ENCODE measurements around the gene STRN. TPM values are rescaled to one million over a fixed set of nuclear protein-coding genes. Genes with fewer than 3 reads are reported as not detected.
A peak's percentile ranks its signal among the peaks of the same experiment; 100 is the strongest.

Gene STRN
- total RNA-seq, 2 donors from 2014 or later = 29.8 to 37.2 TPM

DNA sequence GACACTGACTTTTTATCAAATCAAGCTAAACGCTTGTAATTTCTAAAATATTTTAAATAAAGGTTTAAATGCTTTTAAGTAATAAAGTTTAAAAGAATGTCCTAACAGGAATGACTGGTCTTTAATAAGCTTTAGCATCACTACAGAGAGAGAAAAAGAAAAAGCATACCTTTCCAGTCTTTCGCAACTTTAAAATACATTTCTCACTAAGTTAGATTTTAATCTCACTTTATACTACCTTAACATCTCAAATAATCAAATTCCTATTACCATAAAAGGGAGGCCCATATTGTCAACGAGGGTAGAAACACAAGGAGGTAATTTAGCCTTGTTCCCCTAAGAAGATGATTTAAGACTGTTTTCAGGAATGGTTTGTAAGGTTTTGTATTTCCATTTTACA, 80.7 kb downstream of the STRN start:
- DNase-seq (ENCODE audit: low spot score in 2 of 2) (no peak), ATAC-seq (no peak)
- H3K9me3 Mint-ChIP-seq = no peaks in the 10 kb centered on the region
- peaks cover 0 to 6% of the 10 kb centered on the region in 2 donors for H3K36me3 Mint-ChIP-seq
- no peak overlapping the region for H3K27ac Mint-ChIP-seq

DNA sequence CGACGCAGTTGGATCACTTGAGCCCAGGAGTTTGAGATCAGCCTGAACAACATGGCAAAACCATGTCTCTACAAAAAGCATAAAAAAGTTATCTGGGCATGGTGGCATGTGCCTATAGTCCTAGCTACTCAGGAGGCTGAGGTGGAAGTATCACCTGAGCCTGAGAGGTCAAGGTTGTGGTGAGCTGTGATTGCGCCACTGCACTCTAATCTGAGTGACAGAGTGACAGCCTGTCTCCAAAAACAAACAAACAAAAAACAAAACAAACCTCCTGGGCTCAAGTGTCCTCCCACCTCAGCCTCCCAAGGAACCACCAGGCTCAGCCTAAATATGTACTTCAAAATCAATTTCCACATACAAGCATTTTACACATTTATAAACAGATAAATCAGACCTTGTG, 83.8 kb downstream of the STRN start:
- H3K9me3 Mint-ChIP-seq = no peaks in the 10 kb centered on the region
- ATAC-seq = no peak
- no peak for DNase-seq (ENCODE audit: low spot score in 2 of 2)
- H3K36me3 Mint-ChIP-seq = peaks cover 0 to 6% of the 10 kb centered on the region in 2 donors
- H3K27ac Mint-ChIP-seq = no peak overlapping the region

DNA sequence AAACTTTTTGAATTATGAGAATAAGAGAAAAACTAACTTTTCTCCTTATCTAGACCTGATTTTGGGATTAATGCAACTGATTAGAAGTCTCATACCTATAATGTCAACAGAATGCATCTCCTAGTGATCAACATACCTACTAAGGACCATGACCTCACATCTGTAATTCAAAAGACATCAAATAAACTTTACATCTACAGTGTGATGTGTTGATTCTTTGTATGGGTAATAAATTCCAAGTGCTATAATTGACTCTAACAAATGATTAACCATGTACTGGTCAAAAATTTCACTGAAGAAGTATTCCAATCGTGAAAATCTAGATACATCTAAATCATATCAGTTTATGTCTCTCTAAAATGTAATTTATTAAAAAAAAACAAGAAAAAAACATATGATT, 84.5 kb downstream of the STRN start:
- H3K36me3 Mint-ChIP-seq = peaks cover 0 to 6% of the 10 kb centered on the region in 2 donors
- DNase-seq (ENCODE audit: low spot score in 2 of 2) (no peak), ATAC-seq (no peak)
- H3K27ac Mint-ChIP-seq = no peak overlapping the region
- H3K9me3 Mint-ChIP-seq = no peaks in the 10 kb centered on the region

DNA sequence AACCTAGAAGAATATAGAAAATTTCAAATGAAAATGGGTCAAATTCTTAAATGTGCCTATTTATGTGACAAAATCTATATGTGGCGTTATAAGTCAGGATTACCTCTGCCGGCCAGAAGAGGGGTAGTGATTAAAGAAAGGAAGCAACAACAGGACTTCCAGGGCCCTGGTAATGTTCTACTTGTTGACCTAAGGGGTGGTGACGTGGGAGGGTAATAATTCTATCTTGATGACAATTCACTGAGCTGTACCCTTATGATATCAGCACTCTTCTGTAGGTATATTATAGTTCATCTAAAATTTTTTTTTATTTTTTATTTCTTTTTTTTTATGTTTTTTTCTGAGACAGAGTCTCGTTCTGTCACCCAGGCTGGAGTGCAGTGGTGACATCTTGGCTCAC, 87.9 kb downstream of the STRN start:
- DNase-seq (ENCODE audit: low spot score in 2 of 2) = no peak
- no peak for ATAC-seq
- no peaks in the 10 kb centered on the region for H3K9me3 Mint-ChIP-seq
- H3K36me3 Mint-ChIP-seq = peaks cover 10 to 28% of the 10 kb centered on the region in 2 donors
- H3K27ac Mint-ChIP-seq = no peak overlapping the region

DNA sequence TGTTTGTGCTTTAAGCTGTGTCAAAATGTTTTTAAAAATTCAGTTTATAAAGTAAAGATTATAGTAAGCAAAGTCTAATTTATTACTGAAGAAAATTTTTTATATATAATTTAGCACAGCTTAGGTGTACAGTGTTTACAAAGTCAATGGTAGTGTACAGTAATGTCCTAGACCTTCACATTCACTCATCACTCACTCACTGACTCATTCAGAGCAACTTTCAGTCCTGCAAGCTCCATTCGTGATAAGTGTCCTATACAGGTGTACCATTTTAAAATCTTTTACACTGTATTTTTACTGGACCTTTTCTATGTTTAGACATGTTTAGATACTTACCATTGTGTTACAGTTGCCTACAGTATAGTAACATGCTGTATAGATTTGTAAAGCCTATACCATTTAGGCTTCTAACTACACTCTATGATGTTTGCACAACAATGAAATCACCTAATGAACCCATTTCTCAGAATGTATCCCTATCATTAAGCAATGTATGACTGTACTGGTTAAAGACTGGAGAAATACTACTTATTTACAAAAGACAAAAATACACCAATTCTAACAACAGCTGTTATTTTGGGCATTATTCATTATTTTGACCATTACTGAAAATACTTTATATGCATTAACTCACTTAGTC, 95.1 kb downstream of the STRN start:
- Mint-ChIP-seq H3K9me3 (no peaks in the 10 kb centered on the region), H3K36me3 (peaks cover 24 to 53% of the 10 kb centered on the region in 2 donors), H3K27ac (no peak overlapping the region)
- ATAC-seq = peak; percentile 29 to 72
- no peak for DNase-seq (ENCODE audit: low spot score in 2 of 2)

DNA sequence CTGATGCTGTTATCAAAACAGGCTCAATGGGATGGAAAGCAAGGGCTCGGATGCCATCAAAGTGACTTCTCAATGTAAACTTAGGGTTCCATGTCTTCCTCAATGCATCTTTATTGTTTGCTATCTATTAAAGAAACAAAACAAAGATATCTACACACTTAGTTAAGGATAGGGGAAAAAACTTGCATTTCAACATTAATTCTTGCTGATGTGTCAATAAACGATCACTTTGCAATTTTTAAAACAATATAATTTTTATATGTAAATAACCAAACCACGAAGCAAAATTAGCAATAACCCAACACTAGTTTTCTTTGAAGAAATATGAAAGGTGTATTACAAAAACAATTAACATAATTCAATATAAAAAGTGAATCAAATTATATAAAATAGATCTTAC, 96.7 kb downstream of the STRN start:
- Mint-ChIP-seq H3K36me3 (peaks cover 30 to 54% of the 10 kb centered on the region in 2 donors), H3K27ac (no peak overlapping the region), H3K9me3 (no peaks in the 10 kb centered on the region)
- DNase-seq (ENCODE audit: low spot score in 2 of 2) = no peak
- no peak for ATAC-seq

DNA sequence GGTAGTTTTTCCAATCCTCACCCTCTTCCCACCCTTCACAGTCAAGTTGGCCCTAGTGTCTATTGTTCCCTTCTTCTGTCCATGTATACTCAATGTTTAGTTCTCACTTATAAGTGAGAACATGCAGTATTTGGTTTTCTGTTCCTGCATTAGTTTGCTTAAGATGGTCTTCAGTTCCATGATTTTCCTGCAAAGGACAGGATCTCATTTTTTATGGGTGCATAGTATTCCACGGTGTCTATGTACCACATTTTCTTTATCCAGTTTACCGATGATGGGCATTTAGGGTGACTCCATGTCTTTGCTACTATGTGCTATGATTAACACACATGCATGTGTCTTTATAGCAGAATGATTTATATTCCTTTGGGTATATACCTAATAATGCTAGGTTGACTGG, 104.4 kb downstream of the STRN start:
- ATAC-seq (no peak), DNase-seq (ENCODE audit: low spot score in 2 of 2) (no peak)
- Mint-ChIP-seq H3K36me3 (peaks cover 37 to 46% of the 10 kb centered on the region in 2 donors), H3K27ac (no peak overlapping the region), H3K9me3 (no peaks in the 10 kb centered on the region)

DNA sequence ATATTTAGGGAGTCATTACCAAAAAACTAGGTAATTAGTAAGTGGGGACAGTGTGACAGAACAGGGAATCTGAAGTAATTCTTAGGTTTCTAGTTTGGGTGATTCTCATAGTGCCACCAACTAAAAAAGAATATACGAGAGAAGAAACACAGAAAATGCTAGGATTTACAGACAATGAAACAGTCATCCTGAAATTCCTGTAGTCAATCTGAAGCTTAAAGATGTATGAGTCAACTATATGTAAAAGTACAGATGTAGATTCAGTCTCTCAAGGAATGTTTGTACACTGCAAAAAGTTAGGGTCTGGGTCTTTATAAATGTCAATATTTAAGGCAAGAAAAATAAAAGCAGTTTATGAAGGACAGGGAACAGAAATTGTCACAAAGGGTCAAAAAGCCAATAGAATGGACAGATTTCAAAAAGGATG, 107.0 kb downstream of the STRN start:
- Mint-ChIP-seq H3K36me3 (peaks cover 20 to 27% of the 10 kb centered on the region in 2 donors), H3K27ac (peak overlapping the region; percentile 53 to 73), H3K9me3 (no peaks in the 10 kb centered on the region)
- ATAC-seq (peak; percentile 66 to 87), DNase-seq (ENCODE audit: low spot score in 2 of 2) (no peak)

DNA sequence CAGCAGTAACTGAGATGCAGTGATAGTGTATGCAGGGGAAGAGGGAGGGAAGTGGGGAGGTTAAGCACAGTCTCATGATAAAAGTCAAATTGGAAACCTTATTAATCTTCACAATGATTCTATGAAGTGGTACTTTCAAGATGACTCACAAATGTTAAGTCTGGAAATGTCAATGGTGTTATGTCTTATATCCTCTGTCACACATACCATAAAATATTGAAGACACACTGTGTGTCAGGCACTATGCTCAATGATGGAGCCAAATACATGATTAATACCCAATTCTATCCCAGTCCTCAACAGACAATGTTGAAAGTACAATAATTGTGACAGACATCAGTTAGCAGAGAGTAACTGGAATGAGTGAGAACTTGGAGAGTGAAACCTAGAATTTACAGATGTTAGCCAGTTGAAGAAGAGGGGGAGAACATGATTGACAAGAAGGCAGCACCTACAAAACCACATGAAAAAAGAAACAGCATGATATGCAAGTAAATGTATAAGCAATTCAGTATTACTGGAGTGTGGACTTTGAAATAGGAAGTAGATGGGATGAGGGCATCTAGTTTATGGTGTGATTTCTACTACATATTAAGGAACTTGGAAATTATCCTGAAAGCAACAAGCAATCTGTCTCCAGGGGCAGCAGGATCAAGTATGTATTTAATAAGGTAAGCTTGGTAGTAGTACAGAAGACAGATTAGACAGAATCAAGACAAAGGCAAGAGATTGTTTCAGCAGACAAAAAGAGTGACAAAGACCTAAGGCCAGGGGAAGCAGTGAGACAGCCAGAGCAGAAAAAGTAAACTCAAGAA, 107.6 kb downstream of the STRN start:
- DNase-seq (ENCODE audit: low spot score in 2 of 2) (no peak), ATAC-seq (peak; percentile 72 to 81)
- Mint-ChIP-seq H3K36me3 (peaks cover 15 to 21% of the 10 kb centered on the region in 2 donors), H3K9me3 (no peaks in the 10 kb centered on the region), H3K27ac (peak overlapping the region; percentile 53 to 73)

DNA sequence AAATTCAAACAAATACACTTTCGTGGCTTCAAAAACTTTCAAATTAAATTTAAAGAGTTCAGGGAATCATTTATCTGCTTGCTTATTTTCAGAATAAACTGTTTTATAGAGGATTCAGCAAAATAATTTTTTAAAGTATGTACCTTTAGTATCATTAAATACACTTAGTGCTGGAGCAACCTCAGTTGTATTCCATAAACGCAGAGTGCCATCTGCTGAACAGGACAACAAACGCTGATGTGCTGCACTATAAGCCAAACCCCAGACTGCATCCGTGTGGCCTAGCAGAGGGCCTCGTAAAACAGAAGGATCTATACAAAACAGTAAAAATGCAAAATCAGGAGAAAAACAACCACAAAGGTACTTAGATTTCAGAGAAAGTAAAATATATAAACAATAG, 108.6 kb downstream of the STRN start:
- no peak overlapping the region for H3K27ac Mint-ChIP-seq
- ATAC-seq = no peak
- DNase-seq (ENCODE audit: low spot score in 2 of 2) = no peak
- H3K9me3 Mint-ChIP-seq = no peaks in the 10 kb centered on the region
- H3K36me3 Mint-ChIP-seq = peaks cover 4 to 10% of the 10 kb centered on the region in 2 donors

DNA sequence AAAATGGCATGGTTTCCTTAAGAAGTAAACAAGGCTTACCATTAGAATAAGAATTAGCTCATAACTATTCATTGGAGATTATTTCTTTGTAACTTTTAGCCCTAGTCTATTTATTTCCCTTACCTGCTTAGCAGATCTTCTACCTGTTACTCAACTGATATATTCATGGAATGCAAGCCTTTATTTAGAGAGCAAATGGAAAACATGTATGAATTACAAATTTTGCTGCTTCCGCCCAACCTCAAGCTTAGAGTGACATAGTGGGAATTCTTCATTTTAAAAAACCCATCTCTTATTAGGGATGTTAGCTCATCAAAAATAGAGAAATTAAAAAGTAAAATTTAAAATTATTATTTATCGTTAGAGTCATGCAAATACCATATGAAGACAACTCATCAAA, 110.9 kb downstream of the STRN start:
- Mint-ChIP-seq H3K9me3 (no peaks in the 10 kb centered on the region), H3K36me3 (peaks cover 6 to 8% of the 10 kb centered on the region in 2 donors), H3K27ac (no peak overlapping the region)
- ATAC-seq (no peak), DNase-seq (ENCODE audit: low spot score in 2 of 2) (no peak)

DNA sequence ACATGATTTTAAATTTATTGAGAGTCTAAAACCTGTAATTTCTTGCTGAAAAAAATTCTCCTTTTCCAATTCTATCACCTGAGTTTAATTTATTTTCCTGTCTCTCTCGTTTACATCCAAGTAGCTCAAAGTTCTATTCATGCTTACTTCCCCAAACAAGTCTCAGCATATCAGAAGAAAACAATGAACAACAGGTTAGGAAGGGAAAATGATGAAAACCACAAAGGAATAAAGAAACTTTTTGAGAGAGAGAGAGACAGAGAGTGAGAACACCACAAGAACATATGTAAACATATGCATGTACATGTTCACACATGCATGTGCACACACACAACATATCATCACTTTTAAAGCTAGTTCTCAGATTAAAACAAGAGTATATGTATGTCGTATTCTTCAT, 112.1 kb downstream of the STRN start:
- ATAC-seq (no peak), DNase-seq (ENCODE audit: low spot score in 2 of 2) (no peak)
- Mint-ChIP-seq H3K36me3 (peaks cover 6 to 8% of the 10 kb centered on the region in 2 donors), H3K27ac (no peak overlapping the region), H3K9me3 (no peaks in the 10 kb centered on the region)

DNA sequence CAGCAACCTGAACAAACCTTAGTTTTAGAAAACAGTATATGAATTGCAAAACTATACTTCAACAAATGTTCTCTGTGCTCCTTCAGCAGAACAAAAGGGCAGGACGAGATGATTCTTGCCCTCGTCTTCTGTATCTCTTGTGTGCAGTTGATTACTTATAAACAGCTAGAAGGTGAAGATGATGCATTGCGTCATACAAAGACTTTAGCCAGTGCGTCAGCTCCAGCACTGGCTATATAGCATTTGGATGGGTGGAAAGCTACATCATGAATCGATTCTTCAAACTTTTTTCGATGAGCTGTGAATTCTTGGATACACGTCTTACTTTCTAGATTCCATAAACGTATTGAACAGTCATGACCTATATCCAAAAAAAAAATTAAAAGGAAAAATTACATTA, 117.1 kb downstream of the STRN start:
- H3K36me3 Mint-ChIP-seq = peaks cover 0 to 4% of the 10 kb centered on the region in 2 donors
- no peak for DNase-seq (ENCODE audit: low spot score in 2 of 2)
- no peaks in the 10 kb centered on the region for H3K9me3 Mint-ChIP-seq
- ATAC-seq = no peak
- H3K27ac Mint-ChIP-seq = no peak overlapping the region

DNA sequence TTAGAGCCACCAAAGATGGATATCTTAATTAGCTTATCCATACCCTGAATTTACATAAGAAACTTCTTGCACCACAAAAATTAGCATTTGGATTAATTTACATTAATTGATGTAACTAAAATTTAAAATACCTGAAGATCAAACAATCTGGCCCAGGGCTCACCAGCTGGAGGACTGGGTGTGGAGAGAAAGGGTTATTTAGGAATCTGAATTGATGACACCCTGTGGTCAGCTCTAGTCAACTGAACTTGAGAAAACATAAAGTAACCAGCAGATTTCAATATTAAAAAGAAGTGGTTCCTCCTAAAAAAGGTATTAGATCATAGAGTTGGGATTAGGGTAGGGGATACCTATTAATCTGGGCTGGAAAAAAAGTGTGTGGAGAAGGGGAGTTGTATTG, 122.5 kb downstream of the STRN start:
- ATAC-seq (no peak), DNase-seq (ENCODE audit: low spot score in 2 of 2) (no peak)

DNA sequence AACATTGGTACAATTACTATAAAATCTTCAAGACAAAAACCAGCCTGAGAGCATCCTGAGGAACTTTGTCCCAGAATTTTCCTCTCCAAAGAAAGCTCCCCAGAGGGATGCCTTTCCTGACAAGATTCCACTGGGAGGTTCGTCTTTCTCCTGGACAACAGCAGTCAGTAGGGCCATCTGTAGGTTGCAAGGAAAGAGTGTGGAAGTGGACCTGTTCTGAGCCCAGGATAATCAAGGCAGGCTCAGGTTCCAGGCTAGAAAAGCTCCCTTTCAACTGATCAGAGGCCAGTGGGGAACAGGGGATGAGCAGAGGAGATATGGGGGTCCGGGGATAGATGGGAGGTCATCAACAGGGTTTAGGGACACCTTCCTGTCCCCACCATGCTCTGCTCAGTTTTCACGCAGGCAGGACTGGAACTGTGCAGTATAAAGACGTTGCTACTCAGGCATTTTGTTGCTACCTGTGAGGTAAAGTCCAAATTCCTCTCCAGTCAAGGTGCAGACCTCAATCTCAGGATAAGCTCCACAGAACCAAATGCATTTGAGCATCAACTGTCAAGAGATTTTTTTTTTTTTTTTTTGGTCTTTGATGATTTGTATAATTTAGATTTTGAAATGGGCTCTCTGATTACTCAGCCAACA, 126.2 kb downstream of the STRN start:
- H3K9me3 Mint-ChIP-seq = no peaks in the 10 kb centered on the region
- H3K27ac Mint-ChIP-seq = no peak overlapping the region
- no peaks in the 10 kb centered on the region for H3K36me3 Mint-ChIP-seq
- DNase-seq (ENCODE audit: low spot score in 2 of 2) (no peak), ATAC-seq (no peak)

More for the DNA sequence above, 122.5 kb downstream of the STRN start:
- H3K36me3 Mint-ChIP-seq = no peaks in the 10 kb centered on the region
- H3K27ac Mint-ChIP-seq = no peak overlapping the region
- H3K9me3 Mint-ChIP-seq = no peaks in the 10 kb centered on the region

DNA sequence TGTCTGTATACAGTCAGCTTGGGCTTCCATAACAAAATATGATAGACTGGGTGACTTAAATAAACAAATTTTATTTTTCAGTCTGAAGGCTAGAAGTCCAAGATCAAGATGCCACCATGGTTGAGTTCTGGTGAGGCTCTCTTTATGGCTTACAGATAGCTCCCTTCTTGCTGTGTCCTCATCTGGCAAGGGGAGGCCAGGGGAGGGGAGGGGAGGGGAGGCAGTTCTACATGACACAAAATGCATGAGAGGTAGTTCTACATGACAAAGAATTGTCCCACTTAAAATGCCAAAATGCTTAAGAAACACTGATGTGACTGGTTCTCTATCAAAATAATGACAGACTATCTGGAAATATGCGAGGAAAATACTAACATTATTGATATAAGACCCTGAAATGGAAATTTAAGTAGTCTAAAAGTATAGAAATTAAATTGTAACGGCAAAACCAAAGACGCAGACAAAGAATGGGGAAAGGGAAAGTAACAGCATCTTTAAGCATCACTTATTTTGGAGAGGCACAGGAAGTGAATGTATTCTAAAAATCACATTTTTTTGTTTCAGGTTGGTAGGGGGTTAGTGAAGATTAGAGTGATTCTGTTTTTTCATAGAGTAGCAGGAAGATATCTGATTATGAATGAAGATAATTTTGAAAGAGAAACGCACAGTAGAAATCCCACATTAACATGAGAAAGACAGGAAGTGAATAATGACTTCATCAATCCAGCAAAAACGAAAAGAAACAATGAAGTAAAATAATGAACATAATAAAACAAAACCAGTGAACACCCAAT, 131.4 kb downstream of the STRN start:
- peak in 1 of 2 donors; percentile 53 for ATAC-seq
- H3K27ac Mint-ChIP-seq = peak overlapping the region in 1 of 2 donors; percentile 68
- no peaks in the 10 kb centered on the region for H3K9me3 Mint-ChIP-seq

DNA sequence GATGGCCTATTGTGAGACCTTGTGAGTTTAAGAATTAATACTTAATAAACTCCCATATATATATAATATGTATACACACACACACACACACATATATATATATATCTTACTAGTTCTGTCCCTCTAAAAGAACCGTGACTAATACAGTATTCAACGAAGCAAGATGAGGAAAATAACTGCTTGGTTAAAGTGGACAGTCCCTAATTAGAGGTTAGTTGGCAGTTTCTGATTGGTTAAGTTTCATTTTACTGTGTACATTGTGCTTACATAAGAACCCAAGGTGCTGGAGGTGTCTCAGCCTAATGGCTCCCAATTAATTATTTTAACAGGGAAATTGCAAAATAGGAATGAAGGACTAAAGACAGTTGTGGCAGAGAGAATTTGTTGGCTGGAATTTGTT, 132.1 kb downstream of the STRN start:
- ATAC-seq (no peak), DNase-seq (ENCODE audit: low spot score in 2 of 2) (no peak)
- peaks cover 0 to 8% of the 10 kb centered on the region in 2 donors for H3K36me3 Mint-ChIP-seq
- H3K9me3 Mint-ChIP-seq = no peaks in the 10 kb centered on the region
- no peak overlapping the region for H3K27ac Mint-ChIP-seq

More for the DNA sequence above, 131.4 kb downstream of the STRN start:
- DNase-seq (ENCODE audit: low spot score in 2 of 2) = no peak
- H3K36me3 Mint-ChIP-seq = peaks cover 0 to 8% of the 10 kb centered on the region in 2 donors
